ENCODE results near the gene TACC2. TPM values are rescaled to one million over a fixed set of nuclear protein-coding genes. Genes with fewer than 3 reads are reported as not detected.
"Not testable (repeated sequence)": the region's sequence is repeated elsewhere in the genome, so short reads cannot be mapped to it uniquely, and the experiment has no call there.

TACC2 gene
- total RNA-seq, 1 donor from 2014 or later, result 10.7 TPM

DNA sequence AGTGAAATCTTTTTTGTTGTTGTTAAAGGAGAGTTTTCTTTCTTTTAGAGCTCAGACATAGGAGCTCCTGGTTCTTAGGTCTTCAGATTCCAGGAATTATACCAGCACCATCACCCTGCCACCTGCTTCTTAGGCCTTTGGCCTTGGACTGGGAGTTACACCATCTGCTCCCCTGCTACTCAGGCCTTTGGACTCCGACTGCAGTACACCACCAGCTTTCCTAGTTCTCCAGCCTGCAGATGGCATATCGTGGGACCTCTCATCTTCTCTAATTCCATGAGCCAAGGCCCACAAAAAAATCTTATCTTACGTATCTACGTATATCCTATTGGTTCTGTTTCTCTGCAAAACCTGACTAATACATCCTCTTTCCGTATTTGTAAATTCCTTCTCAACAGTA lies 5.1 kb upstream of the TACC2 start:
- H3K79me2 ChIP-seq (ENCODE audit: low read depth), result no peaks in the 10 kb centered on the region
- no peak overlapping the region for H2AFZ ChIP-seq (replicated peaks)
- Mint-ChIP-seq H3K36me3 (no peaks in the 10 kb centered on the region), H3K9me3 (peaks cover 21% of the 10 kb centered on the region), H3K4me3 (no peak overlapping the region), H3K4me1 (no peaks in the 10 kb centered on the region), H3K27ac (no peak overlapping the region), H3K27me3 (ENCODE audit: insufficient read depth, low read depth) (no peaks in the 10 kb centered on the region)
- H3K27ac ChIP-seq, result no peak overlapping the region
- no peaks in the 10 kb centered on the region for H4K20me1 ChIP-seq (ENCODE audit: low read depth)
- no peaks in the 10 kb centered on the region for H3K4me1 ChIP-seq
- no peaks in the 10 kb centered on the region for H3K9me3 ChIP-seq (ENCODE audit: low read depth)
- H3K4me3 ChIP-seq, result no peak overlapping the region
- no peak overlapping the region for H3K9ac ChIP-seq
- TF ChIP-seq EZH2phosphoT487 (IDR thresholded peaks at IDR 0.05) (no peak), EZH2 (IDR thresholded peaks at IDR 0.05) (no peak)
- TF ChIP-seq, protein P1, sequence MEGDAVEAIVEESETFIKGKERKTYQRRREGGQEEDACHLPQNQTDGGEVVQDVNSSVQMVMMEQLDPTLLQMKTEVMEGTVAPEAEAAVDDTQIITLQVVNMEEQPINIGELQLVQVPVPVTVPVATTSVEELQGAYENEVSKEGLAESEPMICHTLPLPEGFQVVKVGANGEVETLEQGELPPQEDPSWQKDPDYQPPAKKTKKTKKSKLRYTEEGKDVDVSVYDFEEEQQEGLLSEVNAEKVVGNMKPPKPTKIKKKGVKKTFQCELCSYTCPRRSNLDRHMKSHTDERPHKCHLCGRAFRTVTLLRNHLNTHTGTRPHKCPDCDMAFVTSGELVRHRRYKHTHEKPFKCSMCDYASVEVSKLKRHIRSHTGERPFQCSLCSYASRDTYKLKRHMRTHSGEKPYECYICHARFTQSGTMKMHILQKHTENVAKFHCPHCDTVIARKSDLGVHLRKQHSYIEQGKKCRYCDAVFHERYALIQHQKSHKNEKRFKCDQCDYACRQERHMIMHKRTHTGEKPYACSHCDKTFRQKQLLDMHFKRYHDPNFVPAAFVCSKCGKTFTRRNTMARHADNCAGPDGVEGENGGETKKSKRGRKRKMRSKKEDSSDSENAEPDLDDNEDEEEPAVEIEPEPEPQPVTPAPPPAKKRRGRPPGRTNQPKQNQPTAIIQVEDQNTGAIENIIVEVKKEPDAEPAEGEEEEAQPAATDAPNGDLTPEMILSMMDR (IDR thresholded peaks at IDR 0.05), result no peak
- no peaks in the 10 kb centered on the region for H3F3A ChIP-seq (ENCODE audit: low read depth)
- H3K36me3 ChIP-seq, result no peaks in the 10 kb centered on the region
- H3K4me2 ChIP-seq, result no peak overlapping the region
- H3K27me3 ChIP-seq, result no peaks in the 10 kb centered on the region
- no peak for DNase-seq (ENCODE audit: low spot score)

DNA sequence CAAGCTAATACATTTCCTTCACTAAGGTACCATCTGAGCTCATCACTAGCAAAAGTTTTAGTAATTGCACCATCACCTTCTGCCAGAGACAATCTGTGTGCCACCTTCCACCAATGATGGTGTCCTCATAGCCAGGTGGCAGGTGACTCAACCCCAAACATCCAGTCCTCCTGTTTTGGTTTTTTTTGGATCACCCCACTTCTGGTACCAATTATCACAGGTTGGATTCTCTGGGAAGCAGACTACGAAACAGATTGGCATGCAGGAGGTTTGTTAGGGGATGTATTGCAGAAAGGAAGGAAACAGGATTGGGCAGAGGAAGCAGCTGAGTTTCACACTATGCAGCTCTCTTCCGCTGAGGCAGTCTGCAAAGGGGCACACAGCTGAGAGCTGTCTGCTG lies 4.5 kb upstream of the TACC2 start:
- DNase-seq (ENCODE audit: low spot score), result no peak
- no peaks in the 10 kb centered on the region for H3K36me3 Mint-ChIP-seq
- Histone ChIP-seq H3K27me3 (no peaks in the 10 kb centered on the region), H3K4me2 (no peak overlapping the region), H3K27ac (no peak overlapping the region), H3K79me2 (ENCODE audit: low read depth) (no peaks in the 10 kb centered on the region), H3K9ac (no peak overlapping the region), H3K4me1 (no peaks in the 10 kb centered on the region), H2AFZ (replicated peaks) (no peak overlapping the region), H3K36me3 (no peaks in the 10 kb centered on the region), H3K4me3 (no peak overlapping the region), H4K20me1 (ENCODE audit: low read depth) (no peaks in the 10 kb centered on the region), H3F3A (ENCODE audit: low read depth) (no peaks in the 10 kb centered on the region), H3K9me3 (ENCODE audit: low read depth) (no peaks in the 10 kb centered on the region)
- H3K4me1 Mint-ChIP-seq, result no peaks in the 10 kb centered on the region
- TF ChIP-seq EZH2 (IDR thresholded peaks at IDR 0.05) (no peak), EZH2phosphoT487 (IDR thresholded peaks at IDR 0.05) (no peak)
- TF ChIP-seq, protein P1 (IDR thresholded peaks at IDR 0.05), result no peak
- peaks cover 21% of the 10 kb centered on the region for H3K9me3 Mint-ChIP-seq
- H3K4me3 Mint-ChIP-seq, result no peak overlapping the region
- peaks cover 1% of the 10 kb centered on the region for H3K27me3 Mint-ChIP-seq (ENCODE audit: insufficient read depth, low read depth)
- H3K27ac Mint-ChIP-seq, result no peak overlapping the region

DNA sequence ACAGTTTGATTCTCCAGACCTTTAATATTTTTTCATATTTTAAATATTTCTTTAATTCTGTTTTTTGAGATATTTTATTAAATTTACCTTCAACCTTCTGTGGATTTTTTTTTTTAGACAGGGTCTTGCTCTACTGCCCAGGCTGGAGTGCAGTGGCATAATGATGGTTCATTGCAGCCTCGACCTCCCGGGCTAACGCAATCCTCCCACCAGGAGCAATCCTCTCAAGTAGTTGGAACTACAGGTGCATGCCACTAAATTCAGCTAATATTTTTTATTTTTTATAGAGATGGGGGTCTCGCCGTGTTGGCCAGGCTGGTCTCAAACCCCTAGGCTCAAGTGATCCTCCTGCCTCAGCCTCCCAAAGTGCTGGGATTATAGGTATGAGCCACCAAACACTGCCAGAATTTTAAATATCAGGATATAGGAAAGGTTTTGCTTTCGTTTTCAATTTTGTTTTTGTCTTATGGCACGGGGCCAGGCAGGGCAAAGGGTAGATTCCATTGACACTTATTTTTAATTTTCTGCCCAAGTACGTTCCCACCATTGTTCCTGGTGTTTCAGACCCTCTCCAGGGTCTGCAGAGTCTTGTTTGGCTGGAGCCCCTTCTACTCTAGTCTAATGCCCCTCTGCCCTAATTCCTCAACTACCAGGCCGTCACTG lies 1.2 kb downstream of the TACC2 start:
- Histone ChIP-seq H3K27ac (no peak overlapping the region), H3K9ac (no peak overlapping the region), H3K79me2 (ENCODE audit: low read depth) (no peaks in the 10 kb centered on the region), H3F3A (ENCODE audit: low read depth) (peaks cover 13% of the 10 kb centered on the region), H3K4me2 (no peak overlapping the region), H2AFZ (replicated peaks) (no peak overlapping the region), H3K9me3 (ENCODE audit: low read depth) (no peaks in the 10 kb centered on the region), H3K27me3 (no peaks in the 10 kb centered on the region), H3K4me1 (peaks cover 16% of the 10 kb centered on the region), H4K20me1 (ENCODE audit: low read depth) (no peaks in the 10 kb centered on the region), H3K4me3 (no peak overlapping the region), H3K36me3 (no peaks in the 10 kb centered on the region)
- H3K27ac Mint-ChIP-seq, result no peak overlapping the region
- H3K27me3 Mint-ChIP-seq (ENCODE audit: insufficient read depth, low read depth), result peaks cover 4% of the 10 kb centered on the region
- DNase-seq (ENCODE audit: low spot score), result no peak
- peaks cover 16% of the 10 kb centered on the region for H3K4me1 Mint-ChIP-seq
- TF ChIP-seq EZH2phosphoT487 (IDR thresholded peaks at IDR 0.05), result no peak
- TF ChIP-seq, protein P1 (IDR thresholded peaks at IDR 0.05), result no peak
- TF ChIP-seq EZH2 (IDR thresholded peaks at IDR 0.05), result no peak
- H3K9me3 Mint-ChIP-seq, result peaks cover 11% of the 10 kb centered on the region
- H3K36me3 Mint-ChIP-seq, result no peaks in the 10 kb centered on the region
- H3K4me3 Mint-ChIP-seq, result no peak overlapping the region

DNA sequence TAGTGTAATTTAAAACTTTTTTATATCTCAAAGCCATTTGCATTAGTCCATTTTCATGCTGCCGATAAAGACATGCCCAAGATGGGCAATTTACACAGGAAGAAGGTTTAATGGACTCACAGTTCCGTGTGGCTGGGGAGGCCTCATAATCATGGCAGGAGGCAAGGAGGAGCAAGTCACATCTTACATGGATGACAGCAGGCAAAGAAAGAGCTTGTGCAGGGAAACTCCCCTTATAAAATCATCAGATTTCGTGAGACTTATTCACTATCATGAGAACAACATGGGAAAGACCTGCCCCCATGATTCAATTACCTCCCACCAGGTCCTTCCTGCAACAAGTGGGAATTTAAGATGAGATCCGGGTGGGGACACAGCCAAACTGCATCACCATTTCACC lies 2.8 kb downstream of the TACC2 start:
- H3K4me2 ChIP-seq; H3K4me3 Mint-ChIP-seq; H3K27ac Mint-ChIP-seq; H3K36me3 ChIP-seq; H3K27me3 Mint-ChIP-seq (ENCODE audit: insufficient read depth, low read depth); H3K36me3 Mint-ChIP-seq; H3K27me3 ChIP-seq; DNase-seq (ENCODE audit: low spot score); H4K20me1 ChIP-seq (ENCODE audit: low read depth); H3K9me3 ChIP-seq (ENCODE audit: low read depth); H3K79me2 ChIP-seq (ENCODE audit: low read depth); H2AFZ ChIP-seq (replicated peaks); H3K9ac ChIP-seq; H3K9me3 Mint-ChIP-seq; H3K4me3 ChIP-seq; H3K27ac ChIP-seq: not testable (repeated sequence)
- peaks cover 28% of the 10 kb centered on the region for H3K4me1 Mint-ChIP-seq
- Histone ChIP-seq H3K4me1 (peaks cover 20% of the 10 kb centered on the region), H3F3A (ENCODE audit: low read depth) (peaks cover 13% of the 10 kb centered on the region)
